Measurements from ENCODE around the gene FGD5. TPM values are rescaled to one million over a fixed set of nuclear protein-coding genes. Genes with fewer than 3 reads are reported as not detected.

FGD5 gene
- total and polyA plus RNA-seq, 9 of the 15 experiments (the other 6 are each of a cell fraction or from before 2014, with no cell fraction given): 0.18 TPM; not detected in 8

- TF ChIP-seq NFYB (IDR thresholded peaks at IDR 0.05; ENCODE audit: extremely low read depth, insufficient read length) (no peak), CAMTA2 (CRISPR knock-in tag; conservative IDR thresholded peaks at IDR 0.05) (no peak), MYNN (IDR thresholded peaks at IDR 0.05) (no peak), MYNN (CRISPR knock-in tag; IDR thresholded peaks at IDR 0.05) (no peak), BRD4 (IDR thresholded peaks at IDR 0.05) (no peak), DPF2 (IDR thresholded peaks at IDR 0.05) (no peak), ZNF282 (CRISPR knock-in tag; IDR thresholded peaks at IDR 0.05) (no peak), CBX5 (IDR thresholded peaks at IDR 0.05; ENCODE audit: borderline replicate concordance, low read depth) (no peak), ZNF217 (CRISPR knock-in tag; IDR thresholded peaks at IDR 0.05) (no peak), XRCC4 (IDR thresholded peaks at IDR 0.05; ENCODE audit: extremely low read depth, insufficient read depth, insufficient read length) (no peak), ZNF12 (CRISPR knock-in tag; IDR thresholded peaks at IDR 0.05) (no peak), U2AF2 (optimal IDR thresholded peaks at IDR 0.05; ENCODE audit: low read depth, low read length) (no peak), PHB2 (IDR thresholded peaks at IDR 0.05; ENCODE audit: low read depth) (no peak)
- TF ChIP-seq, protein P1, sequence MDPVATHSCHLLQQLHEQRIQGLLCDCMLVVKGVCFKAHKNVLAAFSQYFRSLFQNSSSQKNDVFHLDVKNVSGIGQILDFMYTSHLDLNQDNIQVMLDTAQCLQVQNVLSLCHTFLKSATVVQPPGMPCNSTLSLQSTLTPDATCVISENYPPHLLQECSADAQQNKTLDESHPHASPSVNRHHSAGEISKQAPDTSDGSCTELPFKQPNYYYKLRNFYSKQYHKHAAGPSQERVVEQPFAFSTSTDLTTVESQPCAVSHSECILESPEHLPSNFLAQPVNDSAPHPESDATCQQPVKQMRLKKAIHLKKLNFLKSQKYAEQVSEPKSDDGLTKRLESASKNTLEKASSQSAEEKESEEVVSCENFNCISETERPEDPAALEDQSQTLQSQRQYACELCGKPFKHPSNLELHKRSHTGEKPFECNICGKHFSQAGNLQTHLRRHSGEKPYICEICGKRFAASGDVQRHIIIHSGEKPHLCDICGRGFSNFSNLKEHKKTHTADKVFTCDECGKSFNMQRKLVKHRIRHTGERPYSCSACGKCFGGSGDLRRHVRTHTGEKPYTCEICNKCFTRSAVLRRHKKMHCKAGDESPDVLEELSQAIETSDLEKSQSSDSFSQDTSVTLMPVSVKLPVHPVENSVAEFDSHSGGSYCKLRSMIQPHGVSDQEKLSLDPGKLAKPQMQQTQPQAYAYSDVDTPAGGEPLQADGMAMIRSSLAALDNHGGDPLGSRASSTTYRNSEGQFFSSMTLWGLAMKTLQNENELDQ (CRISPR knock-in tag; IDR thresholded peaks at IDR 0.05; ENCODE audit: borderline replicate concordance): no peak
- TF ChIP-seq, protein P2, sequence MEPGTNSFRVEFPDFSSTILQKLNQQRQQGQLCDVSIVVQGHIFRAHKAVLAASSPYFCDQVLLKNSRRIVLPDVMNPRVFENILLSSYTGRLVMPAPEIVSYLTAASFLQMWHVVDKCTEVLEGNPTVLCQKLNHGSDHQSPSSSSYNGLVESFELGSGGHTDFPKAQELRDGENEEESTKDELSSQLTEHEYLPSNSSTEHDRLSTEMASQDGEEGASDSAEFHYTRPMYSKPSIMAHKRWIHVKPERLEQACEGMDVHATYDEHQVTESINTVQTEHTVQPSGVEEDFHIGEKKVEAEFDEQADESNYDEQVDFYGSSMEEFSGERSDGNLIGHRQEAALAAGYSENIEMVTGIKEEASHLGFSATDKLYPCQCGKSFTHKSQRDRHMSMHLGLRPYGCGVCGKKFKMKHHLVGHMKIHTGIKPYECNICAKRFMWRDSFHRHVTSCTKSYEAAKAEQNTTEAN (CRISPR knock-in tag; IDR thresholded peaks at IDR 0.05): no peak
- no peak for ATAC-seq
- WGBS (ENCODE audit: insufficient coverage, low coverage, missing lambda C conversion rate): 1% methylated on average over 9 of the region's 9 CpGs
- intact Hi-C loops (cut with micrococcal nuclease): loop anchor here (5.0 kb wide), 1 partner anchor 70 kb away; no protein-coding TSS in a partner anchor
- CTCF ChIA-PET (ENCODE audit: low intra/inter-chr PET ratio): interaction anchor here (3.3 kb wide), 1 partner anchor 128 kb away, joined by 20 read pairs; no protein-coding TSS in a partner anchor
- Histone ChIP-seq H3K4me1 (replicated peaks in 1 of 2; ENCODE audit: control insufficient read depth in 2 of 2, insufficient read depth in 2 of 2, low read length in 2 of 2) (no peaks in the 10 kb centered on the region; a peak in 2 of 5 replicates), H3K4me3 (no peak overlapping the region), H3K27me3 (ENCODE audit: control insufficient read depth in 2 of 2, insufficient read depth in 2 of 2, low read length in 2 of 2) (peaks cover 19 to 71% of the 10 kb centered on the region in 2 experiments; a peak in 3 of 5 replicates), H3K27ac (ENCODE audit: extremely low read depth, low read depth, low read length) (no peak overlapping the region), H2AFZ (ENCODE audit: low read depth, low read length) (no peak overlapping the region), H3K4me2 (ENCODE audit: insufficient read depth, low read length) (no peak overlapping the region), H3K9me3 (replicated peaks; ENCODE audit: control insufficient read depth, insufficient read depth, low read depth, low read length) (no peaks in the 10 kb centered on the region), H3K9me1 (ENCODE audit: control insufficient read depth, insufficient read depth, low read length) (no peaks in the 10 kb centered on the region), H3K9ac (ENCODE audit: insufficient read depth in 1 of 2, low read depth in 2 of 2, low read length in 2 of 2) (no peak overlapping the region), H3K79me2 (ENCODE audit: control insufficient read depth, insufficient read depth, low read length) (no peaks in the 10 kb centered on the region), H3K36me3 (ENCODE audit: control insufficient read depth, insufficient read depth, low read length) (no peaks in the 10 kb centered on the region), H4K20me1 (replicated peaks; ENCODE audit: control insufficient read depth, insufficient read depth, low read length) (peaks cover 9% of the 10 kb centered on the region; the same call in 1 of the 2 replicates)
- POLR2A ChIA-PET: interaction anchor here (0.6 to 1.9 kb wide), 5 partner anchors 9 to 161 kb away, joined by 3 to 5 read pairs (median 4); no protein-coding TSS in a partner anchor
- FAIRE-seq: no peak
- no peak for DNase-seq (ENCODE audit: extremely low read depth in 1 of 4, low spot score in 3 of 4)
- no TSS peak for BruUV-seq (replicated peaks)
- in situ Hi-C loops (cut with MboI): no loop called here
Measured at GRCh38 chr3:14792691-14793121, 26.1 kb upstream of the FGD5 start.

Measured in K562 (cell line).